Coronary artery (tissue), 2 donors: ENCODE measurements around the gene HDAC11.
A peak's percentile ranks its signal among the peaks of the same experiment; 100 is the strongest.

Source experiments
- DNase-seq: peaks from one replicate; pipeline ENCODE4 v3.0.0-alpha.2; 2017; ENCODE audit warnings: low spot score
- H3K27ac ChIP-seq, 2 donors: fragments of 200-600 bp; sonication (generic); one replicate each; pipeline ENCODE4 v1.5.1; 2016 to 2019
- H3K4me3 ChIP-seq: fragments of 200-600 bp; sonication (generic); 2 replicates; pipeline ENCODE4 v1.5.1; 2016; ENCODE audit warnings: mild to moderate bottlenecking, moderate library complexity
- TF ChIP-seq, protein P1 (sequence below): fragments of 200-600 bp; sonication (generic); IDR thresholded peaks from one replicate; pipeline ENCODE4 v1.5.1; 2019; ENCODE audit warnings: antibody characterized with exemption

Gene HDAC11

DNA sequence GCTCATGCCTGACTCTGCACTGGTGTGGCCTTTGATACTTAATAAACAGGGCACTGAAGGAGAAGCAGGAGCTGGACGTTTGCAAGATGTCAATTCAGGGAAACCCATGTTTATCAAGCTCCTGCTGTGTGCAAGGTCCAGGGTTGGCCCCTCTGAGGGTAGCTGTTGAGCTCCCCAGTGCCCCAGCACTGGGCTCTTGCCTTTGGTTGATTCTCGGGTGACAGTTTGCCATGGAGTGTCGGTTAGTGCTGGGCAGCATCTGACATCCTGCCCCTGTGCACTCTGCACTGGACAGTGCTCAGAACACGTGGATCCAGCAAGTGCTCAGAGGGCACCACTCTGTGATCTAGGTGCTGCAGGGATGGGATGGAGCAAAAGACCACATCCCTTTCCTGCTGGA is 7.3 kb downstream of the HDAC11 start:
- TF ChIP-seq, protein P1, sequence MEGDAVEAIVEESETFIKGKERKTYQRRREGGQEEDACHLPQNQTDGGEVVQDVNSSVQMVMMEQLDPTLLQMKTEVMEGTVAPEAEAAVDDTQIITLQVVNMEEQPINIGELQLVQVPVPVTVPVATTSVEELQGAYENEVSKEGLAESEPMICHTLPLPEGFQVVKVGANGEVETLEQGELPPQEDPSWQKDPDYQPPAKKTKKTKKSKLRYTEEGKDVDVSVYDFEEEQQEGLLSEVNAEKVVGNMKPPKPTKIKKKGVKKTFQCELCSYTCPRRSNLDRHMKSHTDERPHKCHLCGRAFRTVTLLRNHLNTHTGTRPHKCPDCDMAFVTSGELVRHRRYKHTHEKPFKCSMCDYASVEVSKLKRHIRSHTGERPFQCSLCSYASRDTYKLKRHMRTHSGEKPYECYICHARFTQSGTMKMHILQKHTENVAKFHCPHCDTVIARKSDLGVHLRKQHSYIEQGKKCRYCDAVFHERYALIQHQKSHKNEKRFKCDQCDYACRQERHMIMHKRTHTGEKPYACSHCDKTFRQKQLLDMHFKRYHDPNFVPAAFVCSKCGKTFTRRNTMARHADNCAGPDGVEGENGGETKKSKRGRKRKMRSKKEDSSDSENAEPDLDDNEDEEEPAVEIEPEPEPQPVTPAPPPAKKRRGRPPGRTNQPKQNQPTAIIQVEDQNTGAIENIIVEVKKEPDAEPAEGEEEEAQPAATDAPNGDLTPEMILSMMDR = no peak
- DNase-seq = no peak
- Histone ChIP-seq H3K4me3 (no peak overlapping the region), H3K27ac (no peak overlapping the region)

DNA sequence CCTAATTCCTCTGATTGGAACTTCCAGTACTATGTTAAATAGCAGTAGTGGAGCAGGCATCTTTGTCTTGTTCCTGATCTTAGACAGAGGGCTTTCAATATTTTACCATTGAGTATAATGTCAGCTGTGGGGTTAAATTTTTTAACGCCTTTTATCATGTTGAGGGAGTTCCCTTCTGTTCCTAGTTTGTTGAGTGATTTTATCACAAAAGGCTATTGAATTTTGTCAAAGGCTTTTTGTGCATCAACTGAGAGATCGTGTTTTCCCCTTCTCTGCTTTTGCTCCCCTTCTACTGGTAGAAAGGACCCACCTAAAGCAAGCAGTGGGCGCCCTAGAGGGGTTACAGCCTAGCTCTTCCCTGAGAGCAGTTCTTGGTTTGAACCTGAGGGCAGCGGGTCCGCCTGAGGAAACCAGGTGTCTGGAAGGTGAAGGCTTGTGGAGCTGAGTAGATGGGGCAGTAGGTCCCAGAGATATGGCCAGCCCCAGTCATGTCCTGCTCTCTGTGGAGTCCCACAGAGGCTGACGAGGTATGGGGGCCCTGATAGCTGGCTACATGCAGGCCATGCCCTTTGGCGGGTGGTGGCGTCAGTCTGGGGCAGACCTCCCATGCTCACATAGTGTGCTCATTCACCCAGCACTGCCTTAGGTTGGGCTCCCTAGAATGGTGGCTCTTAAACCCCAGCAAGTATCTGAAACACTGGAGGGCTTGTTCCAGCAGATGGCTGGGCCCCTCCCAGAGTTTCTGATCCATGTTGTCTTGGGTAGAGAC is 11.3 kb downstream of the HDAC11 start:
- TF ChIP-seq, protein P1 = no peak
- DNase-seq = no peak
- Histone ChIP-seq H3K27ac (no peak overlapping the region), H3K4me3 (no peak overlapping the region)

DNA sequence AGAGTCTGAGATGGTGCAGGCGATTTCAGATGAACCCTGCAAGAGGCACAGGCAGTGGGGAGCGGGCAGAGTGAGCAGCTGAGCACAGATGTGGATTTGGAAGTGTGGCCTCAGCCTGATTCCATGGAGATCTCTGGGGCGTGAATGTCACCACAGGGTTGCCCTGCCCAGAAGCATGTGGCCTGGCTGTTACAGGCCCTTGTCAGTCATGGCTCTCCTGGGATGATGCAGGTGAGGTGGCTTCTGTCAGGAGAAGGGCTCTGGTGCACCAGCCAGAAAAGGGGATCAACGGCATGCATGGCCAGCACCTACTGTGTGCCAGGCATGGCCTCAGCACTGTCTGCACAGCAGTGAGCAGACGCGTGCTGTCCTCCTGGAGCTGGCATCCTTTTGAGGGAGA is 11.9 kb downstream of the HDAC11 start:
- Histone ChIP-seq H3K4me3 (no peak overlapping the region), H3K27ac (no peak overlapping the region)
- no peak for DNase-seq
- TF ChIP-seq, protein P1 = no peak

DNA sequence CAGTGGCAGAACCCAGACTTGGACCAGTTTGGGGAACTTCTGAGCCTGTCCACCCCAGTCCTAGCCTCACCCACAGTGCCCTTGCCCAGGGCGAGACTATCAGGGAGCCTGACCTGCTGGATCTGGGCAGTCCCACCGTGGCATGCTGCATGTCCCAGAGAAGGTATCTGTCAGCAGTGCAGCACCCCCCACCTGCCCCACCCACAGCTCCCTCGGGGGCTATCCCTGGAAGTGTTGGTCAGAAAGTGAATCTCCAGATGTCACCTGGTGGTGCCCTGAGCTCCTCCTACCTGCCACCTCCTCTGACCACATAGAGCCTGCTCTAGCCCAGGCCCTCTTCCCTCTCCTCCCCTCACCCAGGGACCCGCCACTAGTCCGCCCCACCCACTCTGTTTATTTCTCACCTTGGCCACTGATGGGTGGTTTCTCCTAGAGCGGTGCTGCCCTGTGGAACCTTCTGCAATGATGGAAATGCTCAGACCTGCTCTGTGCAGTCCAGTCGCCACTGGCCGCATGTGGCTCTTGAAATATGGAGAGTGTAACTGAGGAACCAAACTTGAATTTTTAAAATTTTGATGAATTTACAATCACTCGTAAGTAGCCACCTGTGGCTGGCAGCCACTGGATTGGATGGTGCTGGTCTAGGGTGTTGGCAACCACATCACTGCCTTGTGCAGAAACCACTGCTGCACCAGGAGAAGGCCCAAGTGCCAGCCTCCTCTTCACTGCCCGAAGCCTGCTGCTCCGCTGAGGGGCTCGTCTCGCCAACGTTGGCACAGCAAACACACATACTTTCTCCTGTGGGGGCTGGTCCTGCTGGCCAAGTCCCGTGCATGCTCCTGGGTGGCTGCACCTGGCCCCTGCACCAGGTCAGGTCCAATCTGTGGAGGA is 13.1 kb downstream of the HDAC11 start:
- TF ChIP-seq, protein P1 = no peak
- Histone ChIP-seq H3K4me3 (no peak overlapping the region), H3K27ac (no peak overlapping the region)
- no peak for DNase-seq

DNA sequence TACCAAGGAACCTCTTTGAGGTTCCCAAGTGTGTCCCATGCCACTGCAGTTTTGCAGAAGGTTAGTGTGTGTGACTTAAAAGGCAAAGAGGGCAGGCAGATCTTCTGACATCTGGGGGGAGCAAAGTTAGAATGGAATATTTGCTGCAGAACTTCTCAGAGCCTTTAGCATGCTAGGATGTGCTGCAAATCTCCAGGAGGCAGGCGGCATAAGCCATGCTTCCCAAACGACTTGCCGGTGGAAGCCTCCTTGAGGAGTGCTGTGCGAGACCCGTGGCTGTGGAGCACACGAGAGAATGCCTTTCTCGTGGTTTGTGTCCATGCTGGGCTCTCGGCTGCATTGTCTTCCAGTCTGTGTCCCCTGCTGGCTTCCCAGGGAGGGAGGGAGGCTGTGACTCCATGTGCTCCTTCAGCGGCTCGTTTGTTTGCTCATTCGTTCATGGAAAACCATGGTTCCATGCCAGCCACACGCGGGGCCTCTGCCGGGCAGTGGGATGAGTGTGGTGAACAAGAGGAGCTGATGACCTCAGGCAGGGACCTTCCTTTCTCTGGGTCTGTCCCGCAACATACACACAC is 13.8 kb downstream of the HDAC11 start:
- H3K4me3 ChIP-seq = no peak overlapping the region
- no peak overlapping the region for H3K27ac ChIP-seq
- TF ChIP-seq, protein P1 = no peak
- DNase-seq = no peak

DNA sequence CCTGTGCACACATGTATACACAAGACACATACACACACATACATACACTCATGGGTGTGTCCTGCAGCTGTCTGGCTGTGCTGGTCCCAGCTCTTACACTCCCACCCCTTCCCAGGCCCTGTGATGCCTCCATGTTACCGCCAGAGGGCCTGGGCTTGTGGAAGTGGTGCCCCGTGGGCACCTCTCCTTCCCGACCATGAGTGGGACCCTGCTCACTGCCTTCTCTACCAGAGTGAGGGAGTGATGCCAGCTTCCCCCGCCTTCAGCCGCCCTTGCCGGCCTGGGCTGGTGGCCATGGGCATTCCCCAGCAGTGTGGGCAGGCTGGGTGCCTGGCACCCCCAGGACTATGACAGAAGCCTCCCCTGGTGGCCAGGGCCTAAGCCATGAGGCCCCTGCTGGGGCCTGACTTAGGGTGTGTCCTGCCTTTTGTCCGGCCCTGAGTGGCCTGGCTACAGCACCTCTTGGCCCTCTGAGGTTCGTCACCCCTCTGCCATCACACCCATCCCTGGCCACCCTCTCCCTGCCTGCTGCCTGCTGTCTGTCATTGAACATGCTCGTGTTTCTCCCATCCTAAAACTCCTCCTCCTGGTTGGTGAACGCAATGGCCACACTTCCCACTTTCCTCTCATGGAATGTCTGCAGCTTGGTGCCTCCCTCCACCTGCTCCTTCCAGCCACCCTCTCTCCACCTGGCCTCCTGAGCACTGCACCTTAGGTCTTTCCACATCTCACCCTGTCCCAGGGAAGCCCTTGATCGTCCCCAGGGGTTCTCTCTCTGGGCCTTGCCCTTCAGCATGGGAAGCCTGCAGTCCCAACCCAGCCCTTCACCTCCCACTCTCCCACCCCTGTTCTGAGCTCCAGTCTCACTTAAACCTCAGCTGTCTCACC is 14.6 kb downstream of the HDAC11 start:
- DNase-seq = no peak
- H3K27ac ChIP-seq = no peak overlapping the region
- TF ChIP-seq, protein P1 = peak; percentile 18
- no peak overlapping the region for H3K4me3 ChIP-seq
